GM19239 (cell line): ENCODE results near the gene TMEM106C.

Experiments
- DNase-seq: peaks from one replicate; pipeline ENCODE4 v3.0.0; 2011; ENCODE audit warnings: low spot score; ENCODE audit not compliant: insufficient read length
- FAIRE-seq: peaks from 2 replicates; lab custom pipeline; 2011; peaks lifted over from hg19 to GRCh38; lab: Jason Lieb, UNC

Gene TMEM106C

GRCh38 chr12:47990351-47991105, 27.1 kb downstream of the TMEM106C start:
- FAIRE-seq (peak; percentile 98), DNase-seq (peak; percentile 71)

- FAIRE-seq: no peak
- DNase-seq: no peak
Observed at GRCh38 chr12:47991106-47992061, 28.0 kb downstream of the TMEM106C start.

- FAIRE-seq: no peak
- DNase-seq: no peak
Observed at GRCh38 chr12:47992776-47993175, 29.4 kb downstream of the TMEM106C start.

GRCh38 chr12:47993491-47993890, 30.1 kb downstream of the TMEM106C start:
- DNase-seq (no peak), FAIRE-seq (no peak)

- DNase-seq (no peak), FAIRE-seq (no peak)
Observed at GRCh38 chr12:47995981-47996401, 32.6 kb downstream of the TMEM106C start.

GRCh38 chr12:47997321-47997720, 33.9 kb downstream of the TMEM106C start:
- DNase-seq: no peak
- FAIRE-seq: no peak

GRCh38 chr12:47999816-48000215, 36.4 kb downstream of the TMEM106C start:
- DNase-seq (no peak), FAIRE-seq (no peak)

- DNase-seq (no peak), FAIRE-seq (no peak)
Observed at GRCh38 chr12:48000878-48001504, 37.6 kb downstream of the TMEM106C start.

- FAIRE-seq (no peak), DNase-seq (no peak)
Observed at GRCh38 chr12:48001505-48002413, 38.4 kb downstream of the TMEM106C start.

- no peak for FAIRE-seq
- no peak for DNase-seq
Observed at GRCh38 chr12:48002414-48002730, 39.0 kb downstream of the TMEM106C start.

GRCh38 chr12:48002773-48003218, 39.4 kb downstream of the TMEM106C start:
- FAIRE-seq (no peak), DNase-seq (no peak)

GRCh38 chr12:48003226-48004052, 40.0 kb downstream of the TMEM106C start:
- DNase-seq: no peak
- FAIRE-seq: no peak

- DNase-seq: no peak
- FAIRE-seq: no peak
Observed at GRCh38 chr12:48004053-48004941, 40.9 kb downstream of the TMEM106C start, which contains the start of gene COL2A1. Gene COL2A1, minus strand, starts transcription at chr12:48004476. Its CDS starts 155 bp downstream, at chr12:48004321.

- FAIRE-seq (peak; percentile 47), DNase-seq (no peak)
Observed at GRCh38 chr12:48005001-48005749, 41.8 kb downstream of the TMEM106C start.

GRCh38 chr12:48005750-48006021, 42.3 kb downstream of the TMEM106C start:
- DNase-seq (no peak), FAIRE-seq (no peak)

- FAIRE-seq (no peak), DNase-seq (no peak)
Observed at GRCh38 chr12:48007206-48007605, 43.8 kb downstream of the TMEM106C start.

- DNase-seq: no peak
- FAIRE-seq: no peak
Observed at GRCh38 chr12:48008349-48008748, 45.0 kb downstream of the TMEM106C start.
